Activated naive CD4-positive, alpha-beta T cell treated with anti-CD3 and anti-CD28 coated beads, Interleukin-2, amount 10 ng/mL, durations not matched to agents 7 days and 5 days (primary cell): ENCODE measurements around the gene SERPINA12.
"Not testable (repeated sequence)": the region's sequence is repeated elsewhere in the genome, so short reads cannot be mapped to it uniquely, and the experiment has no call there.

ENCODE experiments used
- CTCF ChIA-PET: fragments of 350-600 bp; sonication (Branson Sonifier 250); formaldehyde crosslinking; loops from one replicate; lab custom pipeline; 2021; ENCODE audit warnings: antibody characterized with exemption; lab: Charles Lee
- DNase-seq: peaks from one replicate; pipeline ENCODE4 v3.0.0-alpha.2; 2020
- H3K27ac Mint-ChIP-seq: one replicate; pipeline ENCODE4 v1.8.0; 2021; ENCODE audit warnings: mild to moderate bottlenecking, moderate library complexity, mixed read lengths
- H3K27me3 Mint-ChIP-seq: one replicate; pipeline ENCODE4 v1.8.0; 2021; ENCODE audit warnings: mild to moderate bottlenecking, mixed read lengths
- H3K36me3 Mint-ChIP-seq: one replicate; pipeline ENCODE4 v1.8.0; 2021; ENCODE audit warnings: mixed read lengths
- H3K4me1 Mint-ChIP-seq: one replicate; pipeline ENCODE4 v1.8.0; 2021; ENCODE audit warnings: mixed read lengths
- H3K4me3 Mint-ChIP-seq: one replicate; pipeline ENCODE4 v1.8.0; 2021; ENCODE audit warnings: mild to moderate bottlenecking, moderate library complexity, mixed read lengths
- H3K9me3 Mint-ChIP-seq: one replicate; pipeline ENCODE4 v1.8.0; 2021; ENCODE audit warnings: mixed read lengths

Gene SERPINA12

DNA sequence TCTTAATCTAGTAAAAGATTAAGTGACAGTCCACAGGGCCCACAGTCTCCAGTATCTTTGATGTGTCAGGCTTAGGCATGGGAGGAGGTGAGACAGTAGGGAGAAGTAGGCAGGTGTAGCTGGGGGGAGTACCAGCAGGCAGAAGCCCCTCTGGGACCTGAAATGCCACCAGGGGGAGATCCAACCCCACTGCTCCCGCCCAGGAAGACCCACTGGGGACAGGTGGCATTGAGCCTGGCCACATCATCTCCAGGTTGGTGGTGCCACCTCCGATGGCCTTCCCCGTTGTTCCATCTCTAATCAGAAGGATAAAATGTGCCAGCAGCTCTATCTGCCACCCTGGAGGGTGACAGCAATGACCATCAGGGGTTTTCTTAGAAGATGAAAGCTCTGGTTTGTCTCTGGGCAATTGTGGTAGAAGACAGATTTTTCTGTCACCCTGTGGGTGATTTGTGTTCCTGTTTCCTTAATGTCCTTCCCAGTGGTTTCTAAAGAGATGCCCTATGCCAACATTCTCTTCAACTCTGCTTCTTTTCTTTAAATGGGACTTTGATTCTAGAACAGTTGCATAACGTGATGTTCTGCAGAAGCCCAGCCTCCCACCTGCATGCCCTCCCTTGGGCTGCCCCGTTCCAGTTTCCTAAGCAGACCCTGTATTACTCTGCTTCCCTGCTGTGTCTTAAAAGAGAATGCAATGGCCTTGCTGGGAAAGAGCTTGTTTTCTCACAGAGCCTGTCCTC lies 12.3 kb upstream of the SERPINA12 start:
- Mint-ChIP-seq H3K4me1 (no peaks in the 10 kb centered on the region), H3K9me3 (peaks cover 6% of the 10 kb centered on the region), H3K36me3 (no peaks in the 10 kb centered on the region), H3K4me3 (no peak overlapping the region), H3K27me3 (peaks cover 6% of the 10 kb centered on the region), H3K27ac (no peak overlapping the region)
- CTCF ChIA-PET: interaction anchor here (0.8 kb wide), 1 partner anchor 27 kb away, joined by 3 read pairs; no protein-coding TSS in a partner anchor
- DNase-seq: no peak

DNA sequence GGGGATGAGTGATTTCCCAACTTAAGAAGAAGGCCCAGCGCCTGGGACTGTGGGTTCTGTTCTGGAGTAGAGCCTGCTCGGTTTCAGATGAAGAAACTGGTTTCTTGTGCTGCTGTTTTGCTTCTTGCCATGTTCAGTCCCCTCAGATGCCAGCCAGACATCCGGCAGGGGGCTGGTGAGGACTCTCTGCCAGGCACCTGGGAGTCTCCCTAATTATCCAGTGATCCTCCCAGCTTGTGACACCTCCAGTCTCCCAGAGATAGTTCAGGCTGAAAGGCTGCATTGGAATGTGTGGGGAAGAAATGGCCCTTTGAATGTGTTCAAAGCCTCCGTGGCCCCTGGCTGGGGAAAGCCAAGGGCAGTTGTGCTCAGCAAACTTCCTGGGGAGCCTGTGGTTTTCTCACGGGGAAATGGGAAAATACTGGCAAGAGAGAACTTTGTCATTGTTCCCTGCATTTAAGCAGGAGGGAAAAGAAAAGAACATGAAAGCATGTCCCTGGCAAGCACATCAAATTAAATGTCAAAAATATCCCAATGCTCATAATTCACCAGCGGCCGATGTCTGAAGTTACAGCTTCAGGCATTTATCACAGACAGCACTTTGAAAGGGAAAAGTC lies 8.5 kb upstream of the SERPINA12 start:
- CTCF ChIA-PET: no interaction called here
- H3K4me1 Mint-ChIP-seq: no peaks in the 10 kb centered on the region
- DNase-seq: no peak
- H3K36me3 Mint-ChIP-seq: no peaks in the 10 kb centered on the region
- no peaks in the 10 kb centered on the region for H3K27me3 Mint-ChIP-seq
- H3K27ac Mint-ChIP-seq: no peak overlapping the region
- H3K9me3 Mint-ChIP-seq: peaks cover 6% of the 10 kb centered on the region
- no peak overlapping the region for H3K4me3 Mint-ChIP-seq

DNA sequence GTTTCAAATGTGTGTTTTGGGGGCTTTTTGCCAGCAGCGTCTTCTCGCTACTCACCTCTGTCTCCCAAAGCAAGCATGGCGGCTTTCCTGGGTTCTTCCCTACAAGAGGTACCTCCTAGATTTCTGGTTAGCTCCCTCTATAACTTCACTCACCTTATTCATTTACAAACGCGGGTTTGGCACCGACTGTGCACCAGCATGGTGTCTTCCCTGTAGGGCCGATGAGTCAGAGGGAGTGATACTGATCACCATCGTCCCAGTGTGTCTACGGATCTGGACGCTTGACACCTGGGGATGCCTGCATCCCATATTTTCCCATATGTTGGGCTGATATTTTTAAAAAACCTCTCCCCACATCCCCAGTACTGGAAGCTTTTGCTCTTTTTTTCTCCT lies 8.0 kb upstream of the SERPINA12 start:
- Mint-ChIP-seq H3K27ac (no peak overlapping the region), H3K4me3 (no peak overlapping the region), H3K4me1 (no peaks in the 10 kb centered on the region), H3K9me3 (peaks cover 6% of the 10 kb centered on the region), H3K27me3 (no peaks in the 10 kb centered on the region), H3K36me3 (no peaks in the 10 kb centered on the region)
- CTCF ChIA-PET: no interaction called here
- DNase-seq: no peak

DNA sequence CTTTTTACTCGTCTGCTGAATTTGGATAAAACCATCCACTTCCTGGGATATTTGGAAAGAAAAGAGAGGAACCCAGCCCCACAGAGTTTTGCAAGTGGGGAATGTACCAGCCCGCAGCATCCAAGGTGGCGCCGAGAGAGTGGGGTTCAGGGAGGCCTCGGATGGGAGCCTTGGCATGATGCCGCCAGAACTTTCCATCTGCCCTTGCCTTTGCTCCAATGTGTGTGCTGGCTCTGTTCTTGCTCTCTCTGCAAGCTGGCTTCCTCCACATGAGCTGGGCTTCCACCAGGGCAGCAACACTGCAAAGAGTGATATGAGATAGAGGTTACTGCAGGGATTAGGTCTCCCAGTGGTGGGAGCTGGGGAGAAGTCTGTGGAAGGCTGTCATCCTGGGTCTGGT lies 6.6 kb upstream of the SERPINA12 start:
- Mint-ChIP-seq H3K27ac (no peak overlapping the region), H3K9me3 (peaks cover 6% of the 10 kb centered on the region), H3K36me3 (no peaks in the 10 kb centered on the region), H3K4me3 (no peak overlapping the region), H3K4me1 (no peaks in the 10 kb centered on the region), H3K27me3 (no peaks in the 10 kb centered on the region)
- CTCF ChIA-PET: no interaction called here
- DNase-seq: no peak

DNA sequence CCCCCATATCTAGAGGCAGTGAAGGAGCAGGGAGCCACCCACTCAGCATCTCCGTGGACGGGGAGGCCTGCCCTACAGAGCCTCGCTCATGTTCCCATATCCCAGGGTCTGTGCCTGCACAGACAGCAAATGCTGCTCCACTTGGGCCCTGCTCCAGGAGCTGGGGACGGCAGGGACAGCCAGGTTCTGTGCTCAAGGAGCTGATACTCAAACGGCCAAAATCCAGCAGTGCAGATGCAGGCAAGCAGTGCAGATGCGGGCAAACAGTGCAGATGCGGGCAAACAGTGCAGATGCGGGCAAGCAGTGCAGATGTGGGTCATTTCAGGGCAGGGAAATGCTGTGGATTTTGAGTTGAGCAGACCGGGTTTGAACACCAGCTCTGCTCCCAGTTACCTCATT lies 6.2 kb upstream of the SERPINA12 start:
- Mint-ChIP-seq H3K9me3 (peaks cover 6% of the 10 kb centered on the region), H3K4me1 (no peaks in the 10 kb centered on the region), H3K36me3 (no peaks in the 10 kb centered on the region), H3K27ac (no peak overlapping the region), H3K27me3 (no peaks in the 10 kb centered on the region), H3K4me3 (no peak overlapping the region)
- CTCF ChIA-PET: no interaction called here
- DNase-seq: no peak

DNA sequence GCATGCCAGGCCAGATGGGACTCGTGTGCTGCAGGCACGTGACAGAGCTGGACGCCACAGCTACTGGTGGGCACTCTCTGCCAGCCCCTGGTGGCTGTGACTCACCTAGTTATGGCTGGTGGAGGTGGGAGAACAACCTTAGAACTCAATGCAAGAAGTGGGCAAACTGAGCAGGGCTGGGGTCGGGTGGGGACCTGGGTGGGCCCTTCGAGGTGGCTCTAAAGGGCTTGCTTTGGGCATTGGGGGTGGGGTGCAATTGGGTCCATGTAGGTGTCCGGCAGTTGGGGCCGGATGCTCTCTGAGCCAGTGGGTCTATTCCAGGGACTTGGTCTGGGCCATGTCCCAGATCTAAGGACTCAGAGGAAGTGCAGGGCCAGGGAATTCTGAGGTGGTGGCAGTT lies 5.1 kb upstream of the SERPINA12 start:
- Mint-ChIP-seq H3K4me3 (no peak overlapping the region), H3K27me3 (peaks cover 2% of the 10 kb centered on the region), H3K9me3 (peaks cover 5% of the 10 kb centered on the region), H3K4me1 (no peaks in the 10 kb centered on the region), H3K27ac (no peak overlapping the region), H3K36me3 (no peaks in the 10 kb centered on the region)
- CTCF ChIA-PET: no interaction called here
- DNase-seq: no peak

DNA sequence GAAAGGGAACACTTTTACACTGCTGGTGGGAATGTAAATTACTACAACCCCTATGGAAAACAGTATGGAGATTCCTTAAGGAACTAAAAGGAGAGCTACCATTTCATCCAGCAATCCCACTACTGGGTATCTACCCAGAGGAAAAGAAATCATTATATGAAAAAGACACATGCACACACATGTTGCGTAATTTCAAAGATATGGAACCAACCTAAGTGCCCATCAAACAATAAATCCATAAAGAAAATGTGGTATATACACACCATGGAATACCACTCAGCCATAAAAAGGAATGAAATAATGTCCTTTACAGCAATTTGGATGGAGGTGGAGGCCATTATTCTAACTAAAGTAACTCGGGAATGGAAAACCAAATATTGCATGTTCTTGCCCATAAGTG lies 1.2 kb upstream of the SERPINA12 start:
- H3K27ac Mint-ChIP-seq, CTCF ChIA-PET, DNase-seq, H3K36me3 Mint-ChIP-seq, H3K27me3 Mint-ChIP-seq, H3K4me1 Mint-ChIP-seq, H3K4me3 Mint-ChIP-seq, H3K9me3 Mint-ChIP-seq: not testable (repeated sequence)

DNA sequence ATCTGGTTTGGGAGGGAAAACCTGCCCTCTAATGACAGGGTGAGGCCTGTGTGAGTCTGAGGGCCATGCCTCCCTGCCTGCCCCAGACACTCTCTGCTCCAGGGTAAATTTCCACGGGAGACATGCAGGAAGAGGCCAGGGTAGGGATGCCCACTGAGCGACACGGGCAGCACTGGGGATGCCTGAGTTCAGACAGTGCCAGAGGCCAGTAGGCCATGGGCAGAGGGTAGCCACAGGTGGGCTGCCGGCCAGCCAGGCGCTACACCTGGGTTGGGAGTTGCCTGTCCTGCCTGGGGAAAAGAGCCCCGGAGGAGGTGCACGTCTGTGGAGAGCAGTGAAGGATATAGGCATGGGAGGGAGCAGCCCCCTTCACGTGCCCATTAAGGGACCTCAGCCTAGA lies 3.6 kb downstream of the SERPINA12 start:
- Mint-ChIP-seq H3K36me3 (no peaks in the 10 kb centered on the region), H3K9me3 (no peaks in the 10 kb centered on the region), H3K27ac (no peak overlapping the region), H3K27me3 (peaks cover 10% of the 10 kb centered on the region), H3K4me3 (no peak overlapping the region), H3K4me1 (no peaks in the 10 kb centered on the region)
- no peak for DNase-seq
- CTCF ChIA-PET: interaction anchor here (1.6 kb wide), 1 partner anchor 18 kb away, joined by 4 read pairs; no protein-coding TSS in a partner anchor

DNA sequence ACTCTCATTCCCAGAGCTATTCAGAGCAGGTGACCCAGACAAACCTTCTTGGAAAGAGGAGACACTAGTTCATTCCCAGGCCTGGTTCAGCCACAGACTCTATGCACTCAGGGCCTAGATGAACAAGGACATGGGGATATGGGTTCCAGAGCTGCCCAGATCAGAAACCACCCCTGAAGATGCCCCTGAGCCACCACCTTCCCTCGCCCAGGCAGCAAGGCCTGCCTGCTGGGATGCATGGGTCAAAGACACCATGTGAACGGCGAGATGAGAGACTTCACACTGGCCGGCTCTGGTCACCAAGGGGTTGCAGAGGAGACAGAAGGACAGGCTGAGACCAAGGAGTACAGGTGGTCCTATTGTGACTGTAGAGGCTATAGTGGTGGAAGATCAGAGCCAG lies 4.1 kb downstream of the SERPINA12 start:
- Mint-ChIP-seq H3K36me3 (no peaks in the 10 kb centered on the region), H3K27me3 (peaks cover 13% of the 10 kb centered on the region), H3K4me1 (no peaks in the 10 kb centered on the region), H3K27ac (no peak overlapping the region), H3K4me3 (no peak overlapping the region), H3K9me3 (no peaks in the 10 kb centered on the region)
- CTCF ChIA-PET: no interaction called here
- no peak for DNase-seq

DNA sequence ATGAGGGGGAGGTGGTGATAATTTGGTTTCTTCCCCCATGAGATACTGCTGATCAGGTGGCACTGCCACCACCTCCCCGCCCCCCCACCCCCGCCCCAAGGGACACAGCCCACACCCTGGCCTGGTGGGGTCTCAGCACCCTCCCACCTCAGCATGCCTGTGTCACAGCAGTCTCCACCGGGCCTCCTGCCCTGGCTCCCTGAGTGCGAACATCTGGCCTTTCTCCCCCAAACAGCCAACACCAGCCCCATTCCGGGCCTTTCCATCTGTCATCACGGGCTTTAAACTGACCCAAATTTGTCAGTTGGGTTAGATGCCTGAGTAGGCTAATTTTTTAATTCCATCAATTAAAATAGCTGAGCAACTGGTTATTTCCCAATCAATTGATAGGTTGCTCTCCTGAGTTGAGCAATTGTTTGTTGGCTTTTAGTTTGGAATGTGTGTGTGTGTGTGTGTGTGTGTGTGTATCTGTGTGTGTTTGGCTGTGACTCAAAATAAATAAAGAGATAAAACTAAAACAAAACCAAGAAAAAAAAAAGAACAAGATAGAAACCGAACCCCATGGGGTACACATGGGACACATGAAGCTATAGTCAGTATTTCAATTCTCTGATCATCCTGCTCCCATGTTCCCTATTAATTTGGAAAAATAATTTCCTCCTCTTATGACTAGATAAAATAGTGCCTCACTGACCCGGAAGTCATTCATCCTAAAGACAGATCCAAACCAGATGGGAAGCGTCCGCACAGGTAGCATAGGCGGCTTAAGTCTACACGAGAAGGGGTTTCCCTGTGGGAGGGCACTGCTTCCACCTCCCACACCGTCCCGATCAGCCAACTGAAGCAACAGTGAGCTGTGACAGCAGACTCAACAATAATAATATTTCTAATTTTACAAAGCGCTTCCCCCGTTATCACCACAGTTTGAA lies 7.4 kb downstream of the SERPINA12 start:
- Mint-ChIP-seq H3K27ac (no peak overlapping the region), H3K9me3 (no peaks in the 10 kb centered on the region), H3K27me3 (peaks cover 14% of the 10 kb centered on the region), H3K4me3 (no peak overlapping the region), H3K36me3 (no peaks in the 10 kb centered on the region), H3K4me1 (no peaks in the 10 kb centered on the region)
- DNase-seq: no peak
- CTCF ChIA-PET: no interaction called here

DNA sequence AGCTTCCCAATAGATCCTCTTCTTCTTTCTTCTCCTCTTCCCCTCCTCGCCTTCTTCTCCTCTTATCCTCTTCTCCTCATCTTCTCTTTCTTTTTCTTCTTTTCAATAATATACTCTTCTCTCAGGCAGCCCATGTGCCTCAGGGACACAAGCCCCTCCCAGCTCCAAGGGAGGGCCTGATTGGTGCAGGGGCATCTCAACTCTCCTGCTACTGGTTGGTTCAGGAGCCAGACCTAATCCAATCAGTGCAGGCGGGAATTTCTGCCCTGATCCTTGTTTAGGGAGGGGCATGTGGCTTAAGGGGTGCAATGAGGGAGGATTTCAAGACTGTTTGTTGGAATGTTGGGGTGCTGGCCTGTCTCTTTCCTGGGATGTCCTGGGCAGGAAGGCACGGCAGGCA lies 9.0 kb downstream of the SERPINA12 start:
- H3K27me3 Mint-ChIP-seq: peaks cover 12% of the 10 kb centered on the region
- no peaks in the 10 kb centered on the region for H3K4me1 Mint-ChIP-seq
- CTCF ChIA-PET: no interaction called here
- H3K36me3 Mint-ChIP-seq: no peaks in the 10 kb centered on the region
- no peak overlapping the region for H3K27ac Mint-ChIP-seq
- no peak for DNase-seq
- no peak overlapping the region for H3K4me3 Mint-ChIP-seq
- no peaks in the 10 kb centered on the region for H3K9me3 Mint-ChIP-seq

DNA sequence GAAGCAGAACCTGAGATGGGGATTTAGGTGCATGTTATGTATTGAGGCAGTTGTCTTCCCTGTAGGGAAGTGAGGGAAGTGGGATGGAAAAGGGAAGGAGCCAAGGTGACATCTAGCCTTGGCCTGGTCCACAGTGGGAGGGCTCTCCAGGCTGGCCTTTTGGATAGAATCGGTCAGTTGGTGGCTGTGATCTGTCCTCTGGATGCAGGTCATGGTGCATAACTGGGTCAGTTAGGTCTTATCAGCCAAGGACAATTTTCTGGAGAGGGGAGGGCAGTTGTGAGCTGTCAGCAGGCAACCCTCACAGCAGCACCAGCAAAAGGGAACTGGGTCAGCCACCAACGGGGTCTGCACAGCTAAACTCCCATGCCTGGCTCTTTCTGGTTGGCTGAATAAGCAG lies 9.6 kb downstream of the SERPINA12 start:
- no peak overlapping the region for H3K27ac Mint-ChIP-seq
- H3K4me3 Mint-ChIP-seq: no peak overlapping the region
- H3K36me3 Mint-ChIP-seq: no peaks in the 10 kb centered on the region
- H3K27me3 Mint-ChIP-seq: peaks cover 9% of the 10 kb centered on the region
- CTCF ChIA-PET: no interaction called here
- no peaks in the 10 kb centered on the region for H3K4me1 Mint-ChIP-seq
- DNase-seq: no peak
- H3K9me3 Mint-ChIP-seq: no peaks in the 10 kb centered on the region

DNA sequence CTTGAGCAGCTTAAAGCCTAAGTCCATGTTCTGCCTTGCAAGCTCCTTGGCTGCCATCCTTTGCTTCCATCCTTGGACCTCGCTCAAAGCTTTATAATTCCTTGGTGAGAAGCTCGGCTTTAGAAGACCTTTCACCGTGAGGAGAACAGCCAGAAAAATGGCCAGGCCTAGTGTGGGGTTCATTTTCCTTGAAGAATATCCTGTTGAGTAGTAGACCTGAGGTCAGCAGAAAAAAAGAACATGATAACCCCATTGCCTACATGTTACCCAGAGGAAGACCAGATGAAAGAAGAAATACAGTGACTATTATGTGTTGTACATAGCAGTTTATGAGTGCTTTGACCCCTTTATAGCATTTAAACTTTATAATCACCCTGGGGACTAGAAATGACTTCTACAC lies 11.1 kb downstream of the SERPINA12 start:
- Mint-ChIP-seq H3K4me1 (no peaks in the 10 kb centered on the region), H3K9me3 (no peaks in the 10 kb centered on the region), H3K27ac (no peak overlapping the region), H3K36me3 (no peaks in the 10 kb centered on the region), H3K27me3 (peaks cover 9% of the 10 kb centered on the region), H3K4me3 (no peak overlapping the region)
- CTCF ChIA-PET: interaction anchor here (1.3 to 1.5 kb wide), 2 partner anchors 12 to 75 kb away, joined by 3 to 5 read pairs; no protein-coding TSS in a partner anchor
- no peak for DNase-seq

DNA sequence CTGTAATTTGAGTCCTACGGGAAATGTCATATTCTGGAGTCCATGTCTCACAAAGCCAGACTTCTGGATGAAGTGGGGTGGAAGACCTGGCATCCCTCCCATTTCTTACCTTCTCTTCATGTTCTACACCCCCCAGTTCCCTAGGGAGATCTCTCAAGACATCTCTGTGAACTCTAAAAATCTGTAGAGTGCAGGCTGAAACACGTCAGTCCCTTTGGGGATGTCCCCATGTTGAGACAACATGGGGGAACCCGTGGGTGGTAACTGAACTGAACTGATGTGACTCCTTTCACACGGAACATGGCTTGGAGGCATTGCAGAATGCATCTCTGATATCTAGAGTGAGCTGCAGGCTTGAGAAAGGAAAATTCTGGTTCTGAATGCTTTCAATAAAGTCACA lies 15.2 kb downstream of the SERPINA12 start:
- H3K4me1 Mint-ChIP-seq: no peaks in the 10 kb centered on the region
- peaks cover 4% of the 10 kb centered on the region for H3K27me3 Mint-ChIP-seq
- no peaks in the 10 kb centered on the region for H3K9me3 Mint-ChIP-seq
- no peaks in the 10 kb centered on the region for H3K36me3 Mint-ChIP-seq
- H3K4me3 Mint-ChIP-seq: no peak overlapping the region
- no peak overlapping the region for H3K27ac Mint-ChIP-seq
- no peak for DNase-seq
- CTCF ChIA-PET: no interaction called here
